Suprapubic skin (tissue), 4 donors: ENCODE measurements around the gene CPB2.

Source experiments
- CTCF ChIP-seq, 2 donors: fragments of 200-600 bp in 1 of 2; fragments of 450-650 bp in 1 of 2; sonication (generic) in 1 of 2; IDR thresholded peaks; one replicate each; pipeline ENCODE4 v1.5.1; 2016 to 2019; ENCODE audit warnings: antibody characterized with exemption in 2 of 2, mild to moderate bottlenecking in 1 of 2, moderate library complexity in 1 of 2
- POLR2A ChIP-seq, 2 donors: fragments of 450-650 bp; IDR thresholded peaks; one replicate each; pipeline ENCODE4 v1.6.1; 2017; ENCODE audit warnings: antibody characterized with exemption in 2 of 2, mild to moderate bottlenecking in 2 of 2, moderate library complexity in 2 of 2
- POLR2AphosphoS5 ChIP-seq, 3 donors: sonication (generic); formaldehyde crosslinking; IDR thresholded peaks; one replicate each; pipeline ENCODE4 v1.6.1; 2017; ENCODE audit warnings: antibody characterized with exemption in 3 of 3

- TF ChIP-seq CTCF (IDR thresholded peaks at IDR 0.05), result no peak
- TF ChIP-seq POLR2AphosphoS5 (IDR thresholded peaks at IDR 0.05), result no peak
- TF ChIP-seq POLR2A (IDR thresholded peaks at IDR 0.05), result no peak
Measured at GRCh38 chr13:46132109-46132508, 27.3 kb upstream of the CPB2 start.
